ENCODE measurements around the gene MAGI2.

Gene MAGI2

GRCh38 chr7:79241288-79242060 is 212.0 kb downstream of the MAGI2 start:
- DNase-seq: no peak

GRCh38 chr7:79240413-79240812 is 213.1 kb downstream of the MAGI2 start:
- DNase-seq: no peak

GRCh38 chr7:79236352-79237028 is 217.0 kb downstream of the MAGI2 start:
- no peak for DNase-seq

- DNase-seq: peak; percentile 50 to 77
Measured at GRCh38 chr7:79227044-79227443, 226.4 kb downstream of the MAGI2 start.

GRCh38 chr7:79221211-79221610 is 232.3 kb downstream of the MAGI2 start:
- no peak for DNase-seq

GRCh38 chr7:79217976-79218626 is 235.4 kb downstream of the MAGI2 start:
- no peak for DNase-seq

- DNase-seq: no peak
Measured at GRCh38 chr7:79217468-79217867, 236.0 kb downstream of the MAGI2 start.

GRCh38 chr7:79216236-79216635 is 237.2 kb downstream of the MAGI2 start:
- no peak for DNase-seq

- DNase-seq: no peak
Measured at GRCh38 chr7:79212334-79212733, 241.1 kb downstream of the MAGI2 start.

- no peak for DNase-seq
Measured at GRCh38 chr7:79211724-79212123, 241.7 kb downstream of the MAGI2 start.

GRCh38 chr7:79199961-79200360 is 253.5 kb downstream of the MAGI2 start:
- no peak for DNase-seq

- DNase-seq: no peak
Measured at GRCh38 chr7:79199266-79199665, 254.2 kb downstream of the MAGI2 start.

- no peak for DNase-seq
Measured at GRCh38 chr7:79185605-79186004, 267.9 kb downstream of the MAGI2 start.

- no peak for DNase-seq
Measured at GRCh38 chr7:79182283-79182682, 271.2 kb downstream of the MAGI2 start.

GRCh38 chr7:79180533-79180932 is 272.9 kb downstream of the MAGI2 start:
- no peak for DNase-seq

- DNase-seq: peak; percentile 12 to 44
Measured at GRCh38 chr7:79176859-79177477, 276.5 kb downstream of the MAGI2 start.

- DNase-seq: no peak
Measured at GRCh38 chr7:79175374-79175773, 278.1 kb downstream of the MAGI2 start.

- DNase-seq: no peak
Measured at GRCh38 chr7:79165225-79165624, 288.2 kb downstream of the MAGI2 start.

GRCh38 chr7:79159040-79159664 is 294.3 kb downstream of the MAGI2 start:
- DNase-seq: no peak

GRCh38 chr7:79157281-79157680 is 296.2 kb downstream of the MAGI2 start:
- no peak for DNase-seq

- no peak for DNase-seq
Measured at GRCh38 chr7:79149831-79150230, 303.6 kb downstream of the MAGI2 start.

- no peak for DNase-seq
Measured at GRCh38 chr7:79142706-79143105, 310.8 kb downstream of the MAGI2 start.

GRCh38 chr7:79141252-79141651 is 312.2 kb downstream of the MAGI2 start:
- no peak for DNase-seq
